HG03097 (cell line): ENCODE results near the gene CDKN2C.
"Not testable (repeated sequence)": the region's sequence is repeated elsewhere in the genome, so short reads cannot be mapped to it uniquely, and the experiment has no call there.

Source experiments
- ATAC-seq: cut with Tn5 transposase; IDR thresholded peaks from one replicate; pipeline ENCODE4 v1.9.1; 2021; ENCODE audit not compliant: unreplicated experiment, low FRiP score

The CDKN2C gene

GRCh38 chr1:50978144-50978851, 8.3 kb downstream of the CDKN2C start:
- peak; percentile 37 for ATAC-seq

- no peak for ATAC-seq
Observed at GRCh38 chr1:50978852-50979781, 9.1 kb downstream of the CDKN2C start.

GRCh38 chr1:50979937-50980336, 9.9 kb downstream of the CDKN2C start:
- ATAC-seq: no peak

- ATAC-seq: no peak
Observed at GRCh38 chr1:50980505-50980904, 10.5 kb downstream of the CDKN2C start.

- no peak for ATAC-seq
Observed at GRCh38 chr1:50981741-50982140, 11.7 kb downstream of the CDKN2C start.

- no peak for ATAC-seq
Observed at GRCh38 chr1:50982611-50983010, 12.6 kb downstream of the CDKN2C start.

GRCh38 chr1:50983219-50983802, 13.3 kb downstream of the CDKN2C start:
- no peak for ATAC-seq

GRCh38 chr1:50985094-50985493, 15.0 kb downstream of the CDKN2C start:
- ATAC-seq: no peak

GRCh38 chr1:50986653-50987052, 16.6 kb downstream of the CDKN2C start:
- ATAC-seq: no peak

GRCh38 chr1:50989694-50990093, 19.6 kb downstream of the CDKN2C start:
- ATAC-seq: no peak

- ATAC-seq: no peak
Observed at GRCh38 chr1:50992532-50993318, 22.7 kb downstream of the CDKN2C start.

GRCh38 chr1:50993645-50994044, 23.6 kb downstream of the CDKN2C start:
- no peak for ATAC-seq

- ATAC-seq: no peak
Observed at GRCh38 chr1:50994997-50995396, 25.0 kb downstream of the CDKN2C start.

- ATAC-seq: no peak
Observed at GRCh38 chr1:50995651-50996050, 25.6 kb downstream of the CDKN2C start.

GRCh38 chr1:50996083-50996482, 26.0 kb downstream of the CDKN2C start:
- ATAC-seq: no peak

GRCh38 chr1:50999375-50999774, 29.3 kb downstream of the CDKN2C start:
- ATAC-seq: not testable (repeated sequence)

- ATAC-seq: no peak
Observed at GRCh38 chr1:51000160-51000559, 30.1 kb downstream of the CDKN2C start.

GRCh38 chr1:51000651-51001050, 30.6 kb downstream of the CDKN2C start:
- no peak for ATAC-seq

GRCh38 chr1:51002516-51002915, 32.5 kb downstream of the CDKN2C start:
- no peak for ATAC-seq

GRCh38 chr1:51005549-51005948, 35.5 kb downstream of the CDKN2C start:
- not testable (repeated sequence) for ATAC-seq

GRCh38 chr1:51009381-51009780, 39.3 kb downstream of the CDKN2C start:
- no peak for ATAC-seq
